Aorta (tissue), 5 donors: ENCODE data around the gene SFXN3. TPM values are rescaled to one million over a fixed set of nuclear protein-coding genes. Genes with fewer than 3 reads are reported as not detected.
A peak's percentile ranks its signal among the peaks of the same experiment; 100 is the strongest.

ENCODE experiments used
- ATAC-seq: fragments of 200-7000 bp; cut with Tn5 transposase; one replicate; pipeline ENCODE4 v1.9.1; 2022; ENCODE audit warnings: moderate library complexity; ENCODE audit not compliant: low FRiP score
- DNase-seq, 2 donors: peaks; one replicate each; pipeline ENCODE4 v3.0.0-alpha.2; 2020
- H3K27ac ChIP-seq, 2 donors: one replicate each; pipeline ENCODE4 v1.5.1; 2013; ENCODE audit warnings: low read length in 2 of 2, mild to moderate bottlenecking in 2 of 2, moderate library complexity in 2 of 2, control low read depth in 1 of 2, inconsistent platforms in 1 of 2, low read depth in 1 of 2
- H3K27me3 ChIP-seq, 2 donors: one replicate each; pipeline ENCODE4 v1.6.1; 2013; ENCODE audit warnings: control low read depth in 1 of 2, low read length in 1 of 2, mild to moderate bottlenecking in 1 of 2, moderate library complexity in 1 of 2; ENCODE audit not compliant: insufficient read depth in 2 of 2, control insufficient read depth in 1 of 2
- H3K36me3 ChIP-seq, 2 donors: one replicate each; pipeline ENCODE4 v1.6.1; 2013; ENCODE audit warnings: control low read depth in 1 of 2, low read length in 1 of 2, mild to moderate bottlenecking in 1 of 2; ENCODE audit not compliant: insufficient read depth in 2 of 2, control insufficient read depth in 1 of 2
- H3K4me1 ChIP-seq, 2 donors: one replicate each; pipeline ENCODE4 v1.6.1; 2013; ENCODE audit warnings: low read length in 2 of 2, control low read depth in 1 of 2, mild to moderate bottlenecking in 1 of 2, moderate library complexity in 1 of 2; ENCODE audit not compliant: insufficient read depth in 2 of 2, control insufficient read depth in 1 of 2
- H3K4me3 ChIP-seq, 2 donors: one replicate each; pipeline ENCODE4 v1.5.1; 2013; ENCODE audit warnings: low read length in 2 of 2, control low read depth in 1 of 2, mild to moderate bottlenecking in 1 of 2
- H3K9me3 ChIP-seq: one replicate; pipeline ENCODE4 v1.6.1; 2013; ENCODE audit warnings: mild to moderate bottlenecking, low read length; ENCODE audit not compliant: control insufficient read depth
- WGBS, 2 donors: extraction: QIAGEN DNeasy Blood & Tissue Kit; methylation state at CpG; one replicate each; pipeline ENCODE4 v1.1.7; 2013; 5-methylcytosine and 5-hydroxymethylcytosine counted together
- intact Hi-C, 2 donors: fragments of 100-400 bp; cut with DNase I; formaldehyde crosslinking; loops; one replicate each; pipeline versions ENCODE4 v1.14.2 to v1.15.0; 2022
- polyA plus RNA-seq, 2 donors: library from polyadenylated mRNA; stranded (reverse); fragments of 200-250 nt; gene quantifications; one replicate each; pipeline ENCODE4 v1.2.3, GENCODE V29; 2013
- total RNA-seq, 2 donors: library from RNA; stranded (reverse); fragmentation: NEBNext Ultra II Directional; extraction: Animal tissue kit (Norgen Biotek cat#: 25700); gene quantifications; one replicate each; pipeline ENCODE4 v1.2.1, GENCODE V29; 2021
- donor health status: healthy with polysubstance abuse.
- donor health status: Bipolar disorder and iron deficiency.
- donor health status: DM: no; HTN: no; CAD: no.
- donor health status: DM: no; HTN: no; CAD: no.
- donor health status: DM: yes; HTN: yes; CAD: no.

Gene SFXN3
- total and polyA plus RNA-seq, 4 donors, result 42.6 to 113 (median 94.3) TPM

DNA sequence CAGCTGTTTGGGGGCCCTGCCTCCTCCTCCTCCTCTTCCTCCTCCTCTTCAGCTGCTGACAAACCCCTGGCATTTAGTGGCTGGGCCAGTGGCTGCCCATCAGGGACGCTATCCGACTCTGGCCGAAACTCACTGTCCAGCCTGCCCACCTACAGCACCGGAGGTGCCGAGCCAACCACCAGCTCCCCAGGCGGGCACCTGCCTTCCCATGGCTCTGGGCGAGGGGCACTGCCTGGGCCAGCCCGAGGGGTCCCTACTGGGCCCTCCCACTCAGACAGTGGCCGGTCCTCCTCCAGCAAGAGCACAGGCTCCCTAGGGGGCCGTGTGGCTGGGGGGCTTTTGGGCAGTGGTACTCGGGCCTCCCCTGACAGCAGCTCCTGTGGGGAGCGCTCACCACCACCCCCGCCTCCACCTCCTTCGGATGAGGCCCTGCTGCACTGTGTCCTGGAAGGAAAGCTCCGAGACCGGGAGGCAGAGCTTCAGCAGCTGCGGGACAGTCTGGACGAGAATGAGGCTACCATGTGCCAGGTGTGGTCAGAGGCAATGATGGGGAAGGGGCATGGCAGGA lies 27.3 kb upstream of the SFXN3 start:
- Histone ChIP-seq H3K27ac (no peak overlapping the region), H3K36me3 (peaks cover 0 to 5% of the 10 kb centered on the region in 2 donors), H3K9me3 (no peaks in the 10 kb centered on the region), H3K4me1 (no peaks in the 10 kb centered on the region), H3K27me3 (no peaks in the 10 kb centered on the region), H3K4me3 (no peak overlapping the region)
- intact Hi-C loops, result no loop called here
- no peak for DNase-seq
- 81 to 83% methylated on average over 16 to 18 of the region's 18 CpGs for WGBS, 2 donors
- ATAC-seq, result no peak

DNA sequence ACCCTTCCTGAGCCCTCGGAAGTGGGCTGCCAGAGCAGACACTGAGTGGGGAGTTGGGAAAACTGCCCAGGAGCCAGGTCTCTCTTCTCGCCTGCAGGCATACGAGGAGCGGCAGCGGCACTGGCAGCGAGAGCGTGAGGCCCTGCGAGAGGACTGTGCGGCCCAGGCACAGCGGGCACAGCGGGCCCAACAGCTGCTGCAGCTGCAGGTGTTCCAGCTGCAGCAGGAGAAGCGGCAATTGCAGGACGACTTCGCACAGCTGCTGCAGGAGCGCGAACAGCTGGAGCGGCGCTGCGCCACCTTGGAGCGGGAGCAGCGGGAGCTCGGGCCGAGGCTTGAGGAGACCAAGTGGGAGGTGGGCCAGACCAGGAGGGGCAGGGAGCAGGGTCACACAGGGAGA lies 25.7 kb upstream of the SFXN3 start:
- no peak for DNase-seq
- no peak for ATAC-seq
- intact Hi-C loops, result no loop called here
- Histone ChIP-seq H3K27ac (no peak overlapping the region), H3K4me1 (no peaks in the 10 kb centered on the region), H3K27me3 (no peaks in the 10 kb centered on the region), H3K4me3 (no peak overlapping the region), H3K36me3 (peaks cover 0 to 5% of the 10 kb centered on the region in 2 donors), H3K9me3 (no peaks in the 10 kb centered on the region)
- WGBS, 2 donors, result 86 to 88% methylated on average over 23 of the region's 23 CpGs

DNA sequence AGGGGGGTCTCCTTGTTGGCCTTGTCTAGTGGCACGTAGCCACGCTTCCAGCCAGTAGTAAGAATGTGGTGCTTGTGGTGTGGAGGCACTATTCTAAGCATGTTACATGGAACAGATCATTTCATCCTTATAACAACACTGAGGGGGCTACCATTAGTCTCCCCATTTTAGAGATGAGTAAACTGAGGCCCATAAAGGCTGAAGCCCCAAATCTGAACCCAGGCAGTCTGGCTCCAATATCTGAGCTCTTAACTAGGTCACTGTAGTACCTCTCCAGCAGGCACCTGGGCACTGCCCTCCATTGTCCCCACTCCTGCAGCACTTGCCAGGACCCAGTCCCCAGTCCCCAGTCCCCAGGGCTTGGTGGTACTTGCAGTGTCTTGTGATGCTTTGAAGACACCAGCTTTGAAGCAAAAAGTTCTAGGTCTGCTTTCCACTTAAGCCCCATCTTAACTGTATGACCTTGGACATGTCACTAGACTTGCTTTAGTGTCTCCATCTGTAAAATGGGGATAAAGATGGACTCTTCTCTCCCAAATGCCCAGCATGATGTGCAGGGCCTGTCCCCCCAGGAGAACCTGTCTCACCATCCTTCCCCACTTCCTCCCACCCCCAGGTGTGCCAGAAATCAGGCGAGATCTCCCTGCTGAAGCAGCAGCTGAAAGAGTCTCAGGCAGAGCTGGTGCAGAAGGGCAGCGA lies 25.0 kb upstream of the SFXN3 start:
- intact Hi-C loops, result no loop called here
- Histone ChIP-seq H3K9me3 (no peaks in the 10 kb centered on the region), H3K4me3 (no peak overlapping the region), H3K36me3 (peaks cover 0 to 5% of the 10 kb centered on the region in 2 donors), H3K27ac (no peak overlapping the region), H3K4me1 (no peaks in the 10 kb centered on the region), H3K27me3 (no peaks in the 10 kb centered on the region)
- ATAC-seq (no peak), DNase-seq (no peak)
- 87 to 89% methylated on average over 4 of the region's 4 CpGs for WGBS, 2 donors

DNA sequence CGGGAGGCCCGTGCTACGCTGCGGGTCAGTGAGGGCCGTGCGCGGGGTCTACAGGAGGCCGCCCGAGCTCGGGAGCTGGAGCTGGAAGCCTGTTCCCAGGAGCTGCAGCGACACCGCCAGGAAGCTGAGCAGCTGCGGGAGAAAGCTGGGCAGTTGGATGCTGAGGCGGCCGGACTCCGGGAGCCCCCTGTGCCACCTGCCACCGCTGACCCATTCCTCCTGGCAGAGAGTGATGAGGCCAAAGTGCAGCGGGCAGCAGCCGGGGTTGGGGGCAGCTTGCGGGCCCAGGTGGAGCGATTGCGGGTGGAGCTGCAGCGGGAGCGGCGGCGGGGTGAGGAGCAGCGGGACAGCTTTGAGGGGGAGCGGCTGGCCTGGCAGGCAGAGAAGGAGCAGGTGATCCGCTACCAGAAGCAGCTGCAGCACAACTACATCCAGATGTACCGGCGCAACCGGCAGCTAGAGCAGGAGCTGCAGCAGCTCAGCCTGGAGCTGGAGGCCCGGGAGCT lies 24.4 kb upstream of the SFXN3 start:
- ATAC-seq (no peak), DNase-seq (peak in 1 of 2 donors; percentile 77)
- no peaks in the 10 kb centered on the region for H3K9me3 ChIP-seq
- H3K36me3 ChIP-seq, result peaks cover 0 to 5% of the 10 kb centered on the region in 2 donors
- no peaks in the 10 kb centered on the region for H3K4me1 ChIP-seq
- WGBS, 2 donors, result 81 to 83% methylated on average over 33 of the region's 33 CpGs
- no peak overlapping the region for H3K4me3 ChIP-seq
- H3K27ac ChIP-seq, result no peak overlapping the region
- H3K27me3 ChIP-seq, result no peaks in the 10 kb centered on the region
- intact Hi-C loops, result no loop called here

DNA sequence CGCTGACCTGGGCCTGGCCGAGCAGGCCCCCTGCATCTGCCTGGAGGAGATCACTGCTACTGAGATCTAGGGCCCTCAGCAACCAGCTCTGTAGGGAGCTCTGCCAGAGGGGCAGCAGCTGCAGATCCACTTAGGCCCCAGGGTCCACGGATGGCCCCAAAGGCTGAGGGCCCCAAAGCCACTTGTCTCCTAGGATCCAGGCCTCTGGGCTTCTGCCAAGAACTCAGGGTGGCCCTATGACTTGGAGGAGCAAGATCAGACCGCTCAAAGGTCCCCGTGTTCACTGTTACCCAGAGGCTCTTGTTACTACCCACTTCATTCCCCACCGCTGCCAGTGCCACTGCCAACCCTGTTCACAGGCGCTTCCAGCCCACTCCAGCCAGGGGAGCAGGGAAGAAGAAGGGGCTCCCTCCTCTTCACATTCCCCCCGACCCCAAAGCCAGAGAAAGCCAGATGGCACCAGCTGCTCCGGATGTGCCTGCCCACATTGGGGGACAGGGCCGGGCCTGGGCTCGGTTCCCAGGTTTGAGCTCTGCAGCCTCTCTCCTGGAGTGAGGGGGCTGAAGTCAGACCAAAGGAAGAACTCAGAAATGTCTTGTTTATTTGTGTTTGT lies 23.8 kb upstream of the SFXN3 start:
- Histone ChIP-seq H3K27ac (no peak overlapping the region), H3K36me3 (peaks cover 0 to 5% of the 10 kb centered on the region in 2 donors), H3K27me3 (no peaks in the 10 kb centered on the region), H3K9me3 (no peaks in the 10 kb centered on the region), H3K4me1 (no peaks in the 10 kb centered on the region), H3K4me3 (no peak overlapping the region)
- WGBS, 2 donors, result 39 to 45% methylated on average over 11 of the region's 11 CpGs
- peak in 1 of 2 donors; percentile 65 for DNase-seq
- ATAC-seq, result no peak
- intact Hi-C loops, result no loop called here

DNA sequence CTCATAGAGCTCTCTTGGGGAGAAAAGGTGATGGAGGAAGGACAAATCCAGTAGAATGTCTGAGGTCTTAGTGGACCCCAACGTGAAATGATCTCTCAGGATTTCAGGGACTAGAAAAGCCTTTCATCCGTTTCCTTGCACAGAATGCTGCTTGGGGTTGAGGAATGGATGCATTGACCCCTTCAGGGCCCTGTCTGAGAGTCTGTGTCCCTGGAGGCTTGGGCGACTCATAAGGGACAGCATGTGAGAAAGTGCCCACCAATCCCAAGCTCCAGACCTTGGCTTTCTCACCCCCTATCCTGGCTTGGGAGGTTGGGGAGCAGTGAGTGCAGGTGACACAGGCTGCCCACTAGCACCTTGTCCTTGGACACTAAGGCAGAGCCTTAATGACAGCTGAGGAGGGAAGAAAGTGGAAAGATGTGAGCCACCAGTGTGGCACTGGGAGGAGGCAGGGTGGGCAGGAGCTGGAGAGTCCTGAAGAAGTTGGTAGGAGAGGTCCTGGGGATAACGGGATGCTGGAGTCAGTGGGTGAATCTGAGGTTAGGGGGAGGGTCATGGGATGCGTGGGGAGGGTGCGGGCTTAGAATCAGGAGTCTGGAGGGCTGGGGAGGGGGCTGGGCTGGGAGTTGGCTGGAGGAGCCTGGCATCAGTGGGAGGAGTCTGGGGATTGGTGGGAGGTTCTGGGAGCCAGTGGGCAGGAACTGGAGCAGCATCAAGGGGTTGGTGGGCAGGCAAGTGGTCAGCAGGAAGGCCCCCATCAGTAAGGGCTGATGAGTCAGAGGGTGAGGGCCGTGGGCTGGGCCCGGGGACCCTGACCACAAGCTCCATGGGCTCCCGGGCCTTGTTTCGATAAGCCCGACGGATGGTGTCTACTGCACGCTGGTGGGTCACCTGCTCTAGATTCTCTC lies 22.9 kb upstream of the SFXN3 start:
- WGBS, 2 donors, result 43 to 47% methylated on average over 13 of the region's 13 CpGs
- Histone ChIP-seq H3K4me1 (no peaks in the 10 kb centered on the region), H3K4me3 (no peak overlapping the region), H3K36me3 (peaks cover 0 to 5% of the 10 kb centered on the region in 2 donors), H3K27ac (no peak overlapping the region), H3K9me3 (no peaks in the 10 kb centered on the region), H3K27me3 (no peaks in the 10 kb centered on the region)
- no peak for ATAC-seq
- DNase-seq, result peak in 1 of 2 donors; percentile 71
- intact Hi-C loops, result no loop called here

DNA sequence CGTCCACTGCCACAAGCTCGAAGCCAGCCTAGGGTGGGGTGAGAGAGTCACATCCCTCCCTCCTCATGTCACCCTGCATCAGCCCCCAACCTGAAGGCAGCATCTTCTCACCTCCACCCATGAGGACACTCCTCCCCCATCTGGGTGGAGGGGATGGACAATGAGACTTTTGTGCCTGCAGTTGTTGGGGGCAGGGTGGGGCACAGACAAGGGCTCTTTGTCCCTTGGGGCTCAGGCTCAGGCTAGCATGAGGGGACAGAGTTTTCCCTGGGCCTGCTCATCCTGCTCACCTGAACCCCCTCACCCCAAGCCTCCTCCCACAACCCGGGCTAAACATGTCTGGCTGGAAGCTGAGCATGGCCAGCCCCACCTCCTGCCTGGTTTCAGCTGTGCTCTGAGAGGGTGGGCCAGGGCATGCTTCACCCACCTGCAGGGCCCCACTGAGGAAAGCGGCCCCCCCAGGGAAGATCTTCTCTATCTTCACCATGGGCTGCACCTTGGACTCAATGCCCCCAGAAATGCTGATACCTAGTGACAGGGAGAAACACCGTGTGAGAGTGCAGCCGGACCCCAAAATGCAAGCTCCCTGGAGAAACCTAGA lies 22.1 kb upstream of the SFXN3 start:
- H3K27me3 ChIP-seq, result no peaks in the 10 kb centered on the region
- 70 to 77% methylated on average over 6 of the region's 6 CpGs for WGBS, 2 donors
- H3K4me1 ChIP-seq, result no peaks in the 10 kb centered on the region
- DNase-seq (no peak), ATAC-seq (no peak)
- H3K9me3 ChIP-seq, result no peaks in the 10 kb centered on the region
- intact Hi-C loops, result no loop called here
- peaks cover 0 to 3% of the 10 kb centered on the region in 2 donors for H3K36me3 ChIP-seq
- H3K4me3 ChIP-seq, result no peak overlapping the region
- H3K27ac ChIP-seq, result no peak overlapping the region

DNA sequence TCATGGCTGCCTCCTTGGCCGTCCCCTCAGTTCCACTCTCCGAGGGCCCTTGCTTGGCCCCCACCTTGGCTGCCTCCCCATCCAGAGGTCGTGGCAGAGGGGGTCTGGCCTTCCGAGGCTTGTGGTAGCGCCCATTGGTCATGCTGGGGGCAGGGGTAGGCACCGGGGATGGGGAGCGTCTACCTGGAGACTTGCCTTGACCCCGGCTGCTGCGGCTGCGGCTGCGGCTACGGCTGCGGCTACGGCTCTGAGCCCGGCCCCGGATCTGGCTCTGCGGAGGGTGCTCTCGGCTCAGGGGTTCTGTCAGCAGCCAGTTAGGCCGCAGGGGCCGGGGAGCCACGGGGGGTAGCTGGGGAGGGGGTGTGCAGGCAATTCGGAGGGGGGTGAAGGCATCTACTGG lies 20.7 kb upstream of the SFXN3 start:
- no peak for DNase-seq
- Histone ChIP-seq H3K4me3 (no peak overlapping the region), H3K27me3 (no peaks in the 10 kb centered on the region), H3K9me3 (no peaks in the 10 kb centered on the region), H3K27ac (no peak overlapping the region), H3K4me1 (no peaks in the 10 kb centered on the region), H3K36me3 (peaks cover 0 to 3% of the 10 kb centered on the region in 2 donors)
- WGBS, 2 donors, result 92 to 94% methylated on average over 22 of the region's 22 CpGs
- no peak for ATAC-seq
- intact Hi-C loops, result no loop called here
